Esophagus squamous epithelium (tissue), 4 donors: ENCODE data around the gene TRMT61B.

Source experiments
- CTCF ChIP-seq, 6 experiments: fragments of 450-650 bp in 4 of 6; fragments of 200-600 bp in 2 of 6; sonication (generic) in 2 of 6; IDR thresholded peaks; one replicate each; pipeline ENCODE4 v1.5.1; 2016 to 2019; ENCODE audit warnings: antibody characterized with exemption in 6 of 6, mild to moderate bottlenecking in 4 of 6, moderate library complexity in 4 of 6
- POLR2A ChIP-seq, 4 donors: fragments of 450-650 bp; IDR thresholded peaks; one replicate each; pipeline ENCODE4 v1.6.1; 2017; ENCODE audit warnings: antibody characterized with exemption in 4 of 4, mild to moderate bottlenecking in 4 of 4, moderate library complexity in 3 of 4

- no peak for TF ChIP-seq CTCF (IDR thresholded peaks at IDR 0.05)
- no peak for TF ChIP-seq POLR2A (IDR thresholded peaks at IDR 0.05)
These were observed 38.1 kb upstream of the TRMT61B start for GRCh38 chr2:28908172-28908571.
